Ishikawa (cell line): ENCODE results near the gene BOK.

Source experiments
- CEBPB ChIP-seq: IDR thresholded peaks from 2 replicates; pipeline ENCODE4 v1.6.1; 2012
- CREB1 ChIP-seq: IDR thresholded peaks from 2 replicates; pipeline ENCODE4 v1.6.1; 2012; ENCODE audit warnings: low read depth
- EGR1 ChIP-seq: IDR thresholded peaks from 2 replicates; pipeline ENCODE4 v1.6.1; 2012
- EP300 ChIP-seq: IDR thresholded peaks from 2 replicates; pipeline ENCODE4 v1.6.1; 2012; ENCODE audit warnings: borderline replicate concordance
- FOXM1 ChIP-seq: IDR thresholded peaks from 2 replicates; pipeline ENCODE4 v1.6.1; 2012; ENCODE audit warnings: low read depth, borderline replicate concordance
- NFIC ChIP-seq: IDR thresholded peaks from 2 replicates; pipeline ENCODE4 v1.6.1; 2012
- RAD21 ChIP-seq: IDR thresholded peaks from 2 replicates; pipeline ENCODE4 v1.6.1; 2012; ENCODE audit warnings: low read depth
- TCF12 ChIP-seq: IDR thresholded peaks from 2 replicates; pipeline ENCODE4 v1.6.1; 2012; ENCODE audit warnings: low read depth
- TEAD4 ChIP-seq: IDR thresholded peaks from 2 replicates; pipeline ENCODE4 v1.6.1; 2012
- YY1 ChIP-seq: IDR thresholded peaks from 2 replicates; pipeline ENCODE4 v1.6.1; 2012; ENCODE audit warnings: low read depth
- TF ChIP-seq, protein P1 (sequence below): IDR thresholded peaks from 2 replicates; pipeline ENCODE4 v1.6.1; 2012; ENCODE audit warnings: low read depth, mild to moderate bottlenecking
- TF ChIP-seq, protein P2 (sequence below): IDR thresholded peaks from 2 replicates; pipeline ENCODE4 v1.6.1; 2012
- TF ChIP-seq, protein P3 (sequence below): IDR thresholded peaks from 2 replicates; pipeline ENCODE4 v1.6.1; 2012

BOK gene

DNA sequence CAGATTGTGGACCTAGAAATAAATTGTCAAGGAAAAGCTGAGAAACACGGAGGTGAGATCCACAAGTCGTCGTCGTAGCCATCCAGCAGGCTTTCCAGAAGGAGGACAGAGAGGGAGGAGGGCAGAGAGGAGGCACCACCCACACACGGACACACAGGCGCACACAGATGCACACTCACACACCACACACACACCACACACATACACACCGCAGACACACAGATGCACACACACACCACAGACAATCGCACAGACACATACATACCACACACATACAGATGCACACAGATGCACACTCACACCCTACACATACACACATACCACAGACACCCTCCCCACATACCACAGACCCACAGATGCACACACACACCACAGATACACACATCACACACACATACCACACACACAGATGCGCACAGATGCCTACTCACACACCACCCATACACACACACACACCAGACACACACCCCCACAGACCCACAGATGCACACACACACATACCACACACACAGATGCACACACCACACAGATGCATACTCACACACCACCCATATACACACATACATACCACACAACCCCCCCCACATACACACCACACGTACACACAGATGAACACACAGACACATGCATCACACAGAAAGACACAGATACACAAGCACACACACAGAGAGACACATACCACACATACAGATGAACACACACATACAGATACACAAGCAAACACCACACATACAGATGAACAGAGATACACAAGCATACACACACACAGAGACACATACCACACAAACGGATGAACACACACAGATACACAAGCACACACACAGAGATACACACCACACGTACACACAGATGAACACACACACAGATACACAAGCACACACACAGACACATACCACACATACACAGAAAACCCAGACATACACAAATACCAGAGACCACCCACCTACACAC lies 12.7 kb upstream of the BOK start:
- TF ChIP-seq EP300 = no peak
- TF ChIP-seq TCF12 = no peak
- no peak for TF ChIP-seq YY1
- no peak for TF ChIP-seq FOXM1
- TF ChIP-seq CREB1 = no peak
- no peak for TF ChIP-seq TEAD4
- no peak for TF ChIP-seq NFIC
- TF ChIP-seq RAD21 = no peak
- TF ChIP-seq, protein P1, sequence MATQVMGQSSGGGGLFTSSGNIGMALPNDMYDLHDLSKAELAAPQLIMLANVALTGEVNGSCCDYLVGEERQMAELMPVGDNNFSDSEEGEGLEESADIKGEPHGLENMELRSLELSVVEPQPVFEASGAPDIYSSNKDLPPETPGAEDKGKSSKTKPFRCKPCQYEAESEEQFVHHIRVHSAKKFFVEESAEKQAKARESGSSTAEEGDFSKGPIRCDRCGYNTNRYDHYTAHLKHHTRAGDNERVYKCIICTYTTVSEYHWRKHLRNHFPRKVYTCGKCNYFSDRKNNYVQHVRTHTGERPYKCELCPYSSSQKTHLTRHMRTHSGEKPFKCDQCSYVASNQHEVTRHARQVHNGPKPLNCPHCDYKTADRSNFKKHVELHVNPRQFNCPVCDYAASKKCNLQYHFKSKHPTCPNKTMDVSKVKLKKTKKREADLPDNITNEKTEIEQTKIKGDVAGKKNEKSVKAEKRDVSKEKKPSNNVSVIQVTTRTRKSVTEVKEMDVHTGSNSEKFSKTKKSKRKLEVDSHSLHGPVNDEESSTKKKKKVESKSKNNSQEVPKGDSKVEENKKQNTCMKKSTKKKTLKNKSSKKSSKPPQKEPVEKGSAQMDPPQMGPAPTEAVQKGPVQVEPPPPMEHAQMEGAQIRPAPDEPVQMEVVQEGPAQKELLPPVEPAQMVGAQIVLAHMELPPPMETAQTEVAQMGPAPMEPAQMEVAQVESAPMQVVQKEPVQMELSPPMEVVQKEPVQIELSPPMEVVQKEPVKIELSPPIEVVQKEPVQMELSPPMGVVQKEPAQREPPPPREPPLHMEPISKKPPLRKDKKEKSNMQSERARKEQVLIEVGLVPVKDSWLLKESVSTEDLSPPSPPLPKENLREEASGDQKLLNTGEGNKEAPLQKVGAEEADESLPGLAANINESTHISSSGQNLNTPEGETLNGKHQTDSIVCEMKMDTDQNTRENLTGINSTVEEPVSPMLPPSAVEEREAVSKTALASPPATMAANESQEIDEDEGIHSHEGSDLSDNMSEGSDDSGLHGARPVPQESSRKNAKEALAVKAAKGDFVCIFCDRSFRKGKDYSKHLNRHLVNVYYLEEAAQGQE = no peak
- TF ChIP-seq EGR1 = no peak
- no peak for TF ChIP-seq CEBPB
- TF ChIP-seq, protein P2, sequence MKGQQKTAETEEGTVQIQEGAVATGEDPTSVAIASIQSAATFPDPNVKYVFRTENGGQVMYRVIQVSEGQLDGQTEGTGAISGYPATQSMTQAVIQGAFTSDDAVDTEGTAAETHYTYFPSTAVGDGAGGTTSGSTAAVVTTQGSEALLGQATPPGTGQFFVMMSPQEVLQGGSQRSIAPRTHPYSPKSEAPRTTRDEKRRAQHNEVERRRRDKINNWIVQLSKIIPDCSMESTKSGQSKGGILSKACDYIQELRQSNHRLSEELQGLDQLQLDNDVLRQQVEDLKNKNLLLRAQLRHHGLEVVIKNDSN = no peak
- TF ChIP-seq, protein P3, sequence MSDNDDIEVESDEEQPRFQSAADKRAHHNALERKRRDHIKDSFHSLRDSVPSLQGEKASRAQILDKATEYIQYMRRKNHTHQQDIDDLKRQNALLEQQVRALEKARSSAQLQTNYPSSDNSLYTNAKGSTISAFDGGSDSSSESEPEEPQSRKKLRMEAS = no peak

- peak; percentile 77; the same call in 1 of the 2 replicates for TF ChIP-seq TEAD4
- TF ChIP-seq EGR1 = no peak
- TF ChIP-seq EP300 = 0 out of 2 replicates have a peak, but pooled peaks have one; percentile 9
- TF ChIP-seq, protein P3 = 0 out of 2 replicates have a peak, but pooled peaks have one; percentile 10
- TF ChIP-seq RAD21 = no peak
These were observed 11.6 kb upstream of the BOK start for GRCh38 chr2:241546771-241547498.

GRCh38 chr2:241547781-241548450 lies 10.6 kb upstream of the BOK start:
- TF ChIP-seq CREB1 (no peak), TCF12 (no peak)

- TF ChIP-seq CREB1 = no peak
- TF ChIP-seq EGR1 = no peak
- TF ChIP-seq CEBPB = no peak
- TF ChIP-seq, protein P1 = no peak
- no peak for TF ChIP-seq YY1
- no peak for TF ChIP-seq FOXM1
These were observed 10.1 kb upstream of the BOK start for GRCh38 chr2:241548451-241548835.

- TF ChIP-seq RAD21 = no peak
- no peak for TF ChIP-seq EP300
- TF ChIP-seq, protein P2 = 0 out of 2 replicates have a peak, but pooled peaks have one; percentile 11
- TF ChIP-seq, protein P1 = no peak
- TF ChIP-seq CEBPB = no peak
- TF ChIP-seq TEAD4 = no peak
- no peak for TF ChIP-seq CREB1
These were observed 7.6 kb upstream of the BOK start for GRCh38 chr2:241550616-241551580.
